GM19238 (cell line): ENCODE data around the gene SERINC2.

Experiments
- DNase-seq: peaks from one replicate; pipeline ENCODE4 v3.0.0; 2011; ENCODE audit warnings: low spot score; ENCODE audit not compliant: insufficient read length

Gene SERINC2

GRCh38 chr1:31433396-31433930 lies 20.4 kb downstream of the SERINC2 start:
- no peak for DNase-seq

GRCh38 chr1:31434101-31434871 lies 21.3 kb downstream of the SERINC2 start:
- DNase-seq: no peak

- DNase-seq: no peak
These were observed 22.0 kb downstream of the SERINC2 start for GRCh38 chr1:31434979-31435378.

- no peak for DNase-seq
These were observed 22.7 kb downstream of the SERINC2 start for GRCh38 chr1:31435471-31436409.

- no peak for DNase-seq
These were observed 23.8 kb downstream of the SERINC2 start for GRCh38 chr1:31436596-31437432.

GRCh38 chr1:31437433-31438037 lies 24.5 kb downstream of the SERINC2 start:
- no peak for DNase-seq

- DNase-seq: no peak
These were observed 26.3 kb downstream of the SERINC2 start for GRCh38 chr1:31439276-31439675.

- no peak for DNase-seq
These were observed 28.1 kb downstream of the SERINC2 start for GRCh38 chr1:31441073-31441472.

GRCh38 chr1:31441558-31441957 lies 28.5 kb downstream of the SERINC2 start:
- DNase-seq: no peak

- DNase-seq: no peak
These were observed 29.1 kb downstream of the SERINC2 start for GRCh38 chr1:31441970-31442647.

- DNase-seq: no peak
These were observed 29.6 kb downstream of the SERINC2 start for GRCh38 chr1:31442648-31442994.

GRCh38 chr1:31443673-31444072 lies 30.7 kb downstream of the SERINC2 start:
- DNase-seq: no peak

- no peak for DNase-seq
These were observed 31.9 kb downstream of the SERINC2 start for GRCh38 chr1:31444725-31445448.

- no peak for DNase-seq
These were observed 32.9 kb downstream of the SERINC2 start for GRCh38 chr1:31445951-31446350.

- DNase-seq: no peak
These were observed 34.2 kb downstream of the SERINC2 start for GRCh38 chr1:31447210-31447609.

GRCh38 chr1:31453384-31454079 lies 40.5 kb downstream of the SERINC2 start:
- DNase-seq: no peak

GRCh38 chr1:31458287-31458896 lies 45.4 kb downstream of the SERINC2 start:
- no peak for DNase-seq

GRCh38 chr1:31460027-31460426 lies 47.0 kb downstream of the SERINC2 start:
- no peak for DNase-seq
